NOMO-1 (cell line): ENCODE measurements around the gene NSD2.

ENCODE experiments used
- DNase-seq, 2 experiments: peaks; one replicate each; lab custom pipeline; 2025; ENCODE audit not compliant: unreplicated experiment in 2 of 2; lab: John Stamatoyannopoulos, UW

The NSD2 gene

DNA sequence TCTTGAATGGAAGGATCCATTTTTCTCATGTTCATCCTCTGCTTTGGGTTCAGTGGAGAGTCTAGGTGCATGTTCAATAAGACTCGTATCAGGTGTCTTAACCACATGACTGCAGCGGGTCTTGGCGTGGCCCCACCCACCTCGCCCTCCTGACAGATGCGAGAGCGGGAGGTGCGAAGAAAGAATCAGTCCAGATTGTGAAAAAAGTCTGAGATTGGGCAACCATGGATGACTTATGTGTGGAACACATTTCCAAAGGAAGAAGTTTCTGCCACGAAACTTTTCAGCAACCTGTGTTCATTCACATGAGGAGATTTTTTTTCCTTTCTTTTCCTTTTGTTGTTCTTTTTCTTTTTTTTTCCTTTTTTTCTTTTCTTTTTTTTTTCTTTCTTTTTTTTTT is 66.8 kb downstream of the NSD2 start:
- no peak for DNase-seq

DNA sequence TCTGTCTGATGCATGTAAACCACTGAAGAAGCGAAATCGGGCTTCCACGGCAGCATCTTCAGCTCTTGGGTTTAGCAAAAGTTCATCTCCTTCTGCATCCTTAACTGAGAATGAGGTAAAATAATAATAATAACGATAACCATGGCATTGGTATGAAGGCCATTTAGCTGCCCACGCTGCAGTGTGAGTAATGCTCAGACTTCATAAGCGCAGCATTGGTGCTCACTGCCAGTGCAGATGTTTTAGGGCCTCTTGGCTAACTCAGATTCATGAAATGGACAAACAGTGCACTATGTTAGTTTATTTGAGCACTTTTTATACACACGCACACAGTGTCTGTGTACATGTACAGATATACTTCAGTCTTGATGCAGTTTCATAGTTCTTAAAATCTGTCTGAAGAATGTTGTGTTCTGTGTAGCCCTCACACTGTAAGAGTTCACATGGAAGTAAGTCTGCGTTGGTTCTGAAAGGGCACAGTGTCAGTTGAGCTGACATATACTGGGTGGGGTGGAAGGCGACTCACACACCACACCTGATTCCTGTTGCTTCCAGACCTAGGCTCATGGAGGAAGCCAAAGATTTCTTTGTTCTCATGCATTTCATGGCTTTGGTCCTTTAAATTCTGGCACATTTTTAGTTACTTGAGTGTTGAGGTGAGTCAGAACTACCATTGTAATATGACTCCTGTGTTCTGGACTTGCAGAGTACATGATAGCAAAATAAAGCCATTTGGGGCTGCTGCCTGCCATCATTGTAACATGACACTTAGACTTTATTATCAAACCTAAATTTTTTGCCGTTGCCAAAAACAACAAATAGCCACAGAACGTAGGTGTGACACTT is 68.7 kb downstream of the NSD2 start:
- no peak for DNase-seq

GRCh38 chr4:1940566-1940965 is 69.4 kb downstream of the NSD2 start:
- DNase-seq: no peak

- DNase-seq: no peak
Observed at GRCh38 chr4:1943928-1944327, 72.7 kb downstream of the NSD2 start.

- no peak for DNase-seq
Observed at GRCh38 chr4:1945124-1945895, 74.1 kb downstream of the NSD2 start.

DNA sequence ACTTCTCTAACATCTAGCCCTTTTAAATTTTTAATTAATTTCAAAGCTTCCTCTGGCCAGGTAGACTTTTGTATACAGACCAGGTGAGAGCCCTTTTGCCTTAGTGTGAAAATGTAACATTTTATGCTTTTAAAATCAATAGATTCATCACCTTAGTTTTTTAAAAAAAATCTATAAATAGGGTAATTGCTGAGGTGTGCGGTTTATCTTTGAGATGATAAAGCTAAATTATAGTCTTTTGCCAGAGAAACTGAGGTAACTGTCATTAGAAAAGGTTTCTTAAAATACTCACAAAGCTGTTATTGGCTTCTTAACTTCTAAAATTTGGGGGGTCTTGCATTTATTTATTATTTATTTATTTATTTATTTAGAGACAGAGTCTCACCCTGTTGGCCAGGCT is 74.7 kb downstream of the NSD2 start:
- DNase-seq: no peak

- no peak for DNase-seq
Observed at GRCh38 chr4:1948232-1948631, 77.0 kb downstream of the NSD2 start.

- DNase-seq: no peak
Observed at GRCh38 chr4:1948892-1949436, 77.8 kb downstream of the NSD2 start.

- no peak for DNase-seq
Observed at GRCh38 chr4:1950369-1950768, 79.2 kb downstream of the NSD2 start.

DNA sequence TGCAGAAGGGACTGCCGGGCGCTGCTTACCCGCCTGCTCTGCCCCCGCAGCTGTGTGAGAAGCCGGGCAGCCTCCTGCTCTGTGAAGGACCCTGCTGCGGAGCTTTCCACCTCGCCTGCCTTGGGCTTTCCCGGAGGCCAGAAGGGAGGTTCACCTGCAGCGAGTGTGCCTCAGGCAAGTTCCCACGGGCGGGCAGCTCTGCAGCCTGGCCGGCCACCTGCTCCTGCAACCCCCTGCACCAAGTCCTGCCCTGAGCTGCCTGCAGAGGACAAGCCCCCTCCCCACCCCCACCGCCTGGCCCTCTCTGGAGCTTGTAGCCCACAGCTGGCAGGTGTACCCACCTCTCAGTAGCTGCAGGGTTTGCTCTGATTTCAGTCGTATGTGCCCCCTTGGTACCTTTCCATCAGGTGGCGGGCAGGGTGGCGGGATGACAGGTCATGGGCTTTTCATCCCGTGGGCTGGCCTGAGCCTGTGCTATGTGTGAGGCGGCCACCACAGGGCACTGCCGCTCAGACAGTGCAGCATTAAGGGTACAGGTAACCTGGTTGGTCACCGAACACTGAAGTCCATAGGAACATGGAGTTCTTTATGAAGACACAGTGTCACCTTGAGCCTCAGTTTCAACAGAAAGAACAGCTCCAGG is 81.0 kb downstream of the NSD2 start:
- no peak for DNase-seq

- DNase-seq: no peak
Observed at GRCh38 chr4:1952719-1953118, 81.5 kb downstream of the NSD2 start.

GRCh38 chr4:1953335-1953734 is 82.1 kb downstream of the NSD2 start:
- no peak for DNase-seq

DNA sequence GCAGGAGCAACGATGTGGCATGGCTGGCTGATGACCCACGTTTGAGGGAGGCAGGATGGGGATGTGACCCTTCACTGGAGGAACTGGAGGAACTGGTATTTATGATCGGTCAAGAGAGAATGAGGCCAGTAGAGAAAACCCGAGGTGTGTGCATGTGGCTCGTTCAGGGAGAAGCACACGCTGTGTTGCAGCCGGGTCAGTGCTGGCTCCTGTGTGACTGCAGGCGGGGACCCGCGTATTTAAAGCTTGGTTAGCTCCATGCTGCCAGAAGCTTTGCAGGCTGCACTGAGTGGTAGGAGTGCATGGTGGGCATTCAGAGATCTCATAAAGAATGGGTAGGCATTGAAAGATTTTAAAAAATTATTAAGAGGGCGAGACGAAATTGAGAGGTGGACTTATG is 85.4 kb downstream of the NSD2 start:
- DNase-seq: no peak

DNA sequence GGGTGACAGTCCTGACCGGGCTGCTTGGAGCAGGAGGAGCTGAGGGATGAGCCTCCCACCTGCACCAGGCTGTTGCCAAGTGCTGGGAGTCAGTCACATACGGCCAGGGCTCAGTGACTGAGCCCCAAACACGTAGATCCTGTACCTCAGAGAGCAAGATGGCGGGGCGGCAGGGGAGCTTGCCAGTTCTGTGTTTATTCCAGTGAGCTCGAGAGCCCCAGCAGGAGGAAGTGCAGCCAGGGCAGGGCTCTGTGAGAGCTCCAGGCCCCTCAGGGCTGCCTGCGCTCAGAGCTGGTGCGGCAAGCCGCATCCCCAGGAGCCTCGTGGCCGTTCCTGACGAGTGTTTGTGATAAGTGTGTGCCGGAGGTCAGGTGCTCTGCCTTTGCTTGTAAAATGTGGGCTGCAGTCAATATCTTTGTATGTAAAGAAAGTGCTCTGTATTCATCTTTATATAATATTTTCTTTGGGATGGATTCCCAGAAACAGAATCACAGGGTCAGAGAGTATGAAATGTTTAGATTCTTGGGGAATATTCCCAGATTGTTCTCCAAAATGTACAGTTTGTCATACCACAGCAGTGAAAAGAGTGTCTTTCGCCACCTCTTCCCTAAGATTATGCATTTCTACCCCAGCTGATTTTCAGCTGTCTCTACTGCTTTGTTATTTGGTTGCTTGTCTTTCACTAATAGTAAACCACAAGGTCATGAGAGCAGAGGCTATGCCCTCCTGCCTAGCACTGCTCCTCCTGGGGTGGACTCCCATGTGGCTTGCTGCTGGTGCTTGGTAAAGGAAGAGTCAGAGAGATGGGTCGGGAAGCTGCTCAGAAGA is 87.3 kb downstream of the NSD2 start:
- DNase-seq: no peak

DNA sequence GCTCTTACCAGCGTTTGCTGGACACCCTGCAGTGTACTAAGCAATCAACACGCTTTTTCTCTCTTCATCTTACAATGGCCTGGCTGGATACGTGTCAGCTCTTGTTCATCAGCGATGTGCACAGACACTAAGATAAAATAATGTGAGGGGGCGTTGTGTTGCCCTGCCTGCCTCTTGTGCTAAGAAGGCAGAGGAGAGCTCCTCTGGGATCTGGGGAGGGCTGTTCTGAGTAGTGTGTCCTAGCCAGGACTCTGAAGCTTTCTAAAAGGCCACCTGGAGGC is 87.9 kb downstream of the NSD2 start:
- DNase-seq: no peak

- no peak for DNase-seq
Observed at GRCh38 chr4:1960170-1960825, 89.1 kb downstream of the NSD2 start.

DNA sequence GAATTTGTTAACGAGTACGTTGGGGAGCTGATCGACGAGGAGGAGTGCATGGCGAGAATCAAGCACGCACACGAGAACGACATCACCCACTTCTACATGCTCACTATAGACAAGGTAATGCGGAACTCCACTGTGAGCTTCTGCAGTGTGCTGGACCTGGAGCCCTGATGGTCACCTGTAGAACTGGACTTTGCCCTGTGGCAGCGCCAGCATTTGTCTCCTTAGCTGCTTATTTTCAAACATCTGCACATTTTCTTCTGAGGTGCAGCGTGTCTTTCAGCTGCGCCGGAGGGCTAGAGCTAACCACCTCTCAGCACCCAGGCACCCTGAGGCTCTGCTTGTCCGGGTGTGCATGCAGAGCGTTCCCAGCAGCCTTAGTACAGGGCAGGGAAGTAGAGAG is 89.8 kb downstream of the NSD2 start:
- DNase-seq: no peak

DNA sequence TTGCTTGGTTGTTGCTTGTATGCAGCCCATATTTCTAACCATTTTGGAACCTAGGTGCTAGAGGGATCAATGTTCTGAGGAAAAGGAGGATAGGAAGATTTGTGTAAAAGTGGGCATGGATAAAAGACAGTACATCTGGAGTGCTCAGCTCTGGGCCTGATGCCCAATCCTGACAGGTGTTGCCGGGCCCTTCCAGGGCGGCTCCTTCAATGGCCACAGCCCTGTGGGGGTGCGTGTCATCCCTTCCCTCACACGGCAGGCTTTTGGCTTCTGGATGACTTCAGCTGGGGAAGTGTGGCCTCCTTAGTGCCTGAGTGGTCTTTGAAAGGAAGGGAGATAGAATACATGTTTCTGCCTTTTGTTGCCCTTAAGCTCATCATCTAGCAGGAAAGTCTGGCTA is 90.4 kb downstream of the NSD2 start:
- no peak for DNase-seq

- no peak for DNase-seq
Observed at GRCh38 chr4:1962980-1963379, 91.8 kb downstream of the NSD2 start.

DNA sequence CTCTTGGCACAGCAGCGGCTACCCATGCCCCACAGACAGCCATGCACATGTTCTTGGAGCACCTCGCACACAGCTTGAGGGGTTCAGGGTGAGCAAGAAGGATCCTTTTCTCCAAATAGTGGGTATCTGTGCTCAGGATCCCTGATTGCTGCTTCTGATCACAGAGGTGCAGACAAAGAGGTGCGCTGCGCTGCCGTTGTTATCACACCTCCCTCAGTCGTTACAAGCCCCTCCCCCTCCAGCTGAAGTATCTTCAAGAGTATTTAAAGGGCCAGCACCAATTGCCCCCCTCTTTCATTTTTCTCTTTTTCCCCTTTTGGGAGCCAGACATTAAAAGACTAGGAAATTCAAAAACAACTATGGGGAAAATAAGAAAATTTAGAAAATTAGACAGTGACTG is 93.2 kb downstream of the NSD2 start:
- DNase-seq: no peak
